GM21723 (cell line): ENCODE measurements around the gene RAD51B.
"Not testable (repeated sequence)": the region's sequence is repeated elsewhere in the genome, so short reads cannot be mapped to it uniquely, and the experiment has no call there.

Experiments
- ATAC-seq: cut with Tn5 transposase; IDR thresholded peaks from one replicate; pipeline ENCODE4 v1.9.1; 2021; ENCODE audit warnings: mild to moderate bottlenecking, moderate library complexity; ENCODE audit not compliant: unreplicated experiment

The RAD51B gene

DNA sequence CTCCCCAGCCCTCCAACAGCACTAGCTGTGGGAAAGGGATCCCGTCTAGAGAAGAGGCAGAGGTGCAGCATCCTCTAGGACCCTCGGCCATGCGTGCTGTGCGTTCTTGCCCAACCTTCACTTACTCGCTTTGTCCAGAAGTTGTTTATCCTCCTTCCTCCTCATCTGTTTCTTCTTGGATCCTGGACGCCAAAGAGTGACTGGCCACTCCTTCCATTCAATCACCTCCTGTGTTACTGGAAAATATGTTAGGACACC lies 832.8 kb downstream of the RAD51B start:
- no peak for ATAC-seq

GRCh38 chr14:68653108-68653507 lies 833.5 kb downstream of the RAD51B start:
- no peak for ATAC-seq

DNA sequence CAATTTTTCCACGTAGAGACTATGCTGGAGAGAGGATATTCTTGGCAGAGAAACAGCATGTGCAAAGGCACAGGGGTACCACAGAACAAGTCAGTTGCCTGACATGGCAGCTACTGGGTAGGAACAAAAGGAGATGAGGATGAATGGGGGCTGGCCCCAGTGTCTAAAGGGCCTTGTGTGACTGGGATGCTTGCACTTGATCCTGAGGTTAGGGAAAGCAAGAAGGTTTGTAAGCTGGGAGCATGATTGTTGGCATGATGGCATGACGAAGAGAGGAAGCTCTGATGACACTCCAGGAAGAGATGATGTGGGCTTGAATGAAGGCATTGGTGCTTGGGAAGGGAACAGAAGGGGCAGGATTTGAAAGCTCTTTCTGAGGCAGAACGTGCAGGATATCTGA lies 834.2 kb downstream of the RAD51B start:
- ATAC-seq: no peak

- no peak for ATAC-seq
These were observed 834.9 kb downstream of the RAD51B start for GRCh38 chr14:68654471-68654941.

- ATAC-seq: no peak
These were observed 835.6 kb downstream of the RAD51B start for GRCh38 chr14:68655021-68655831.

GRCh38 chr14:68655911-68656316 lies 836.3 kb downstream of the RAD51B start:
- no peak for ATAC-seq

GRCh38 chr14:68656452-68656851 lies 836.9 kb downstream of the RAD51B start:
- ATAC-seq: no peak

- ATAC-seq: no peak
These were observed 837.9 kb downstream of the RAD51B start for GRCh38 chr14:68657300-68658028.

DNA sequence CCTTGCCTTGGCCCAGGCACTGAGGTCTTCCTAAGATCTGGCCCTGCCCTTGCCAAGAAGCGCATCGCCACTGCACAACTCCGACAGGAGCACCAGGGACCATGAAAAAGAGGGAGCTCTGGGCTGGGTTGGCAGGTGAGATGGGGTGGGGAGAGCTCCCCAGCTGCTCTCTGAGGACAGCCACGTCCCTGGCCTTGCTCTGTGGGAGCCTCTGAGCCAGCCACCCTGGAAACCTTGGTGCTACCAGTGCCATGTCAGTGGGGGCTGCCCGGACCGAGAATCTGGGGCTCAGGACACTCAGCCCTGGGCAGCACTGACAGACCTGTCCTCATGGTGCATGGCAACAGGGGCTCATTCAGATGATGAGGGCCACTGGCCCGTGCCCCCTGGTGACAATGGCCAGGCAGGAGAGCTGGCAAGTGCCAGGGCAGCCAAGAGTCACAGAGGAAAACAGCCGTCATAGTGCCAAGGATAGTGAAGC lies 838.5 kb downstream of the RAD51B start:
- no peak for ATAC-seq

DNA sequence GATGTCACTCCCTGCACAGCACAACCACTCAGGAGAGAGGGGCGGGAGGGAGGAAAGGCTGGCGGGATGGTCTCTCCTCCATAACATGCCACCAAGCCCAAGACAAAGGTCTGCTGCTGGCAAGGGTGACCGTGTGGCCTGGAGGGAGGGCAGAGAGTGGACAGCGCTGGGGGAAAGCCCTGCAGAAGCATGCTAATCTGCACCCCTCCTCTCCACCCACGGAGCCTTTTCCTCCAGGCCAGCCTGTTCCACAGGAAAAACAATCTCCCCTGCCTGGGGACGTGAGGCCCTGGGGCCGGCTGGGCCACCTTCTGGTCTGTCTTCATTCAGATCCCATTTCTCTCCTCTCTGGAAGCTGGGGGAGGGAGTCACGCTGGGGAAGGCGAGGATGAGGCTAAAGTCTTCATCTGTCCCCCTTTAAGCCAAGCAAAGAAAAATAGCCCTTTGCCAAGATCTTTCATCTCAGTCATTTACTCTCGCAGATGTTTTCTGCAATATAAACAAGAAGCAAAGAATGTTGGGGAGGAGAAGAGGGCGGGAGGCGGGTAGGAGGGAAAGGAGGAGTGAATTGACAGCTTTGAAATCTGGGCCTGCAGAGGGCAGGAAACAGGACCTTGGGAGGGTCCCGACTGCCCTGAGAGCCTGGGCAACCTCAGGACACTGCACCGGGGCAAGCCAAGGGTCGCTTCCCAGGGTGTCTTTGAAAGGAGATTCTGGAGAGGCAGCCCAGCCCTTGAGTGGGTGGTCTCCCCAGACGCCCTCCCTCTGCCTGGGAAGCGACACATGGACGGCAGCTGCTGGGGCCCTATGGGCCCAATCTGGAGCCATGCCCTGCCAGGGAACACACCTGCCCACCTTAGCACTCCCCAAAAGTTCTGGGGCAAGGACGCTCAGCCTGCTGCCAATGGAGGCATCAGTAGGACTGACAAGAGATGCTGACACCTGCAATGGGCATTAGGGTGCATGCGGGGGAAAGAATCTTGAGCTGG lies 839.7 kb downstream of the RAD51B start:
- ATAC-seq: no peak

DNA sequence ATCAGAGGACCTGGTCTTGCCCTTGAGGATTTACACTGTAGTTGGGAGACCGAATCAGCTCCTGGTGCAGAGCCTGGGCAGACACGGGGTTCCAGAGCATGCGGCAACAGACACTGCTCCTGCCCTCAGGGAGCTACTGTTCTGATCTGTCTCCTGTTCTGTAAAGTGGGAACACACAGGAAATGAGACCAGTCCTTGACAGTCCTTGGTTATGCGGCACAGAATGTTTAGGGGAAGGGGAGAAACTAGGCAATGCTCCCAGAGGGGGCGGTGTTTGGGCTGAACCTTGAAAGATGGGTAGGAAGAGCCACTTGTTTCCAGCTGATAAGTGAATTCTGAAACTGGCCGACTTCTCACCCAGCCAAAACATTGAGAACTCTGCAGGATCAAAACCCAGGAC lies 840.9 kb downstream of the RAD51B start:
- ATAC-seq: no peak

GRCh38 chr14:68661226-68662225 lies 841.9 kb downstream of the RAD51B start:
- no peak for ATAC-seq

DNA sequence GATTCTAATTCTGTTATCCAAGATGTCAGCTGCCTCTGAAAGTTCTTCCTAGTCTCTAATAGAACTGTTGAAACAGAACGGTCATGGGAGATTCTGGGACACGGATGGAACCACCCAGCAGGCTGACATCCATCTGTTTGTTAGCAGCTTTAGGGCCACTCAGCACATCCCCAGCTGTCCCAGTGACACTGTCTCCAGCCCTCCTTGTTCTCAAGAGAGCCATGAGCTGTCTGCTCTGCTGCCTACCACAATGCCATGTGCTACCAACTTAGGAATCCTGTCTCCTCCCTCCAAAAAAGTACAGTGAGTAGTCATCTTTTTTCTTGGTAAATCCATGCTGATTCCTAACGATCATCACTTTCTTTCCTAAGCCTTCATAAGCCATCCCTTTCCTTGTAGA lies 842.8 kb downstream of the RAD51B start:
- no peak for ATAC-seq

DNA sequence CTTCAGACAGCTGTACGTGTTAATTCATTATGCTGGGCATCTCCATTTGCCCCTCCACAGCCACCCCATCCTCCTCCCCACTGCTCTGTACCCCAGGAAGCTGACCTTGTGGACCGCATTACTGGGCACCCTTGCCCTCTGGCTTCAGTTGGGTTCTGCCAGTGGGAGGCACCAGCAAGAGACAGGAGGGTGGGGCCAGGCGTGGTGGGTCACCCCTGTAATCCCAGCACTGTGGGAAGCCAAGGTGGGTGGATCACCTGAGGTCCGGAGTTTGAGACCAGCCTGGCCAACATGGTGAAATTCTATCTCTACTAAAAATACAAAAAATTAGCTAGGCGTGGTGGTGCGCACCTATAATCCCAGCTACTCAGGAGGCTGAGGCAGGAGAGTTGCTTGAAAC lies 843.2 kb downstream of the RAD51B start:
- ATAC-seq: not testable (repeated sequence)

DNA sequence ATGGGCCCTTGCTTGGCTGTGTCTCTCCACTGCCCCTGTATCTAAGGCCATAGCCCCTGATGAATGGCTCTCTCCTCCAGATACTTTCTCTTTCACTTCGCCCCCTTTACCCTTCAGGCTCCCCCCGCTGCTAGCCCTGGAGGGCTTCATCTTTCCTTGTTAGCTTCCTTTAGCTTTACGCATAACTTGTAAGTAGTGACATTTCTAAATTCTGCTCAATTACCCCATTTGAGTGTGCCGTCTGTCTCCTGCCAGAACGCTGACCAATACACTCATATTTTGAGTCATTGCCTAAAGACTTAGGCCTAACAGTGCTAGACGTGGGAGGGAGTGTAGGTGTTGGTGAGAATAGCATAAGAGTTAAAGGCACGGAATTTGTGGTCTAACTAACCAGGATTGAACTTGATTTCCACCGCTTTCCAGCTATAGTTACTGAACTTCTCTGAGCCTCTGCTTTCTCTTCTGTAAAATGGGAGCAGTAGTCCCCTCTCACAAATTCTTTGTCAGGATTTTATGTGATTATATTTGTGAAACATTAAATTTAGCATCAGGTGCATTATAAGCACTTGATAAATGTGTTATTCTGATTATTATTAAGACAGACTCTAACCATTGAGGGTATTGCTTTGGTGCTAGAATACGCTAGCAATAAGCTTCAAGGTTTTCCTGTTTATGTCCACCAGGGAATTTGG lies 844.0 kb downstream of the RAD51B start:
- ATAC-seq: peak; percentile 83

DNA sequence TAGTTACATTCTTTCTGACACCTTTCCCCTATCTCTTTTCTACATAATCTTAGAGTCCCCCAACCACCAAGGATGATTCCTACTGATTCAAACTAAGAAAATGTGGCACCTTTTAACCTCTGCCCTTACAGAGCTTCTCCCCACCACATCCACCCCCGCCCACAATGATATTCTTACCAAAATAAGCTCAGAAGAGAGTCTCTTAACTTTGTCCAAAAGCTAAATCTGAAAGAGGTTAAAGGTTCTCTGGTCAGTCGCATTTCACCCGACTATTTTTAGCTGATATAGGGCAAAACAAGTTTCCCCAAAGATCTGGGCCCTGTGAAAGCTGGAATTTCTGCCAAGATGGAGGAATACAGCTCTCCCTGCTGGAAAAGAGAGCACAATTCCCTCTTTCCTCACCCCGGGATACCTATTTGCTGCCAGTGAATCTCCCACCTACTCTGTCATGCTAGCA lies 844.7 kb downstream of the RAD51B start:
- no peak for ATAC-seq

DNA sequence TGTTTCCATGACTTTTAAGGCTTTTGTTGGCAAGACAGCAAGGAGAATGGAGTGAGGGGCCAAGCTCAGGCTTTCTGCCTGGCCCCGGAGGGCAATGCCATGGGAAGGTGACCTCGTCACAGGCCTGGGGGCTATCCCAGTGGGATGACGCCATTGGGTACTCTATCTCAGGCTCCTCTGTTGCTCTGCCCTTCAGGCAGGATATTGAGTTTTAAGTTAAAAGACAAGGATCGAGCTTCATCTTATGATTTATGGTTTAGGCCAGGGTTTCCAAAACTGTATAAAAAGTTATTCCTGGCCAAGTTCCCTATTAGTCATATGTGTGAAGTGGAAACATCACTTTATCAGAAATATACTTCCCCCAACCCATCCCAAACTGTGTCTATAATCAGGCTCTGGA lies 845.6 kb downstream of the RAD51B start:
- ATAC-seq: no peak

- ATAC-seq: no peak
These were observed 846.2 kb downstream of the RAD51B start for GRCh38 chr14:68665792-68666204.

GRCh38 chr14:68666236-68666635 lies 846.7 kb downstream of the RAD51B start:
- no peak for ATAC-seq
